ENCODE results near the gene LHFPL3. TPM values are rescaled to one million over a fixed set of nuclear protein-coding genes. Genes with fewer than 3 reads are reported as not detected.

The LHFPL3 gene
- total RNA-seq, 1 experiment from 2014 or later = 0.83 TPM

DNA sequence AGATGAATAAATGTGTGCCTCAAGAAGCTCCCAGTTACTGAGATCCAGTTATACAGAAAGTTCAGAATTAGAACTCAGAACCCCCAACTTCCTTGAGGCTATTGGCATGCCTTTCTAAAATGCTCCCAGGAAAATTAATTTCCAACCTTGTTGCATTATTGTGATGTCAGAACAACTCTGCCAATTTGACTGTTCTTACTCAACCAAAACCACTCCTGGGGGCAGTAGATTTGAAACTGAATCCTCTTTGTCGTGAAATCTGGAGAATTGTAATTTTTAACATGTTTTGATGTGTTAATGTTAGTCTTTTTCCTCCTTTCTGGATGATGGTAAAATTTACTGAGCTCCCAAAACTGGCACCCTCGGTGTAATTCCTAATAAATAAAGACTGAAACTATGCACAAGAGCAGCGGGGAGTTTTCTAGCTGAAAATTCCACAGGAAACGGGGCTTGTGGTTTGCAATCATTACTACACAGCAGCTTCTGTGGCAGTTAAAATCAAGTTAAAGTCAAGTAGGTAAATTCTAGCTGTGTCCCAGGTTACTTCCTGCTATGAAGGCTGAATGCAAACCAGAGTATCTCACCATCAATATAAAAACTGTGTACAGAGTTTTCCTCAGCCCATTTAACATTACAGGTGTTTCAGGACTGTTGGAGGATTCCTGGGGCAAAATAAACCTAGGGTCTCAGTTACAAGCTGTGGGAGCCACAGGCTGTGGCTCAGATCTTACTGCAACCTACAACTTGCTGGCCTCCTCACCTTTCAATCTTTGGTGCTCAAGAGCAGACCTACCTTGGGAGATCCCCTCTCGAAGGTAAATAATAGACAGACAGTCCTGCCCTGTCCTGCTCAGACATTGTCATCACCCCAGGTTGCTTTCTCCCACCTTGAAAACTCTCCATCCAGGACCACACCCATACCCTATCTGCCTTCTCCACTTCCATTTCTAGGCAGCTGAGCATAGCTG is 529.3 kb downstream of the LHFPL3 start (continued):
- TF ChIP-seq AFF4 (CRISPR knock-in tag; IDR thresholded peaks at IDR 0.05; ENCODE audit: borderline replicate concordance) = no peak
- no peak for TF ChIP-seq FOXJ3 (CRISPR knock-in tag; IDR thresholded peaks at IDR 0.05; ENCODE audit: borderline replicate concordance)
- no peak for TF ChIP-seq SMAD4 (CRISPR knock-in tag; IDR thresholded peaks at IDR 0.05)

DNA sequence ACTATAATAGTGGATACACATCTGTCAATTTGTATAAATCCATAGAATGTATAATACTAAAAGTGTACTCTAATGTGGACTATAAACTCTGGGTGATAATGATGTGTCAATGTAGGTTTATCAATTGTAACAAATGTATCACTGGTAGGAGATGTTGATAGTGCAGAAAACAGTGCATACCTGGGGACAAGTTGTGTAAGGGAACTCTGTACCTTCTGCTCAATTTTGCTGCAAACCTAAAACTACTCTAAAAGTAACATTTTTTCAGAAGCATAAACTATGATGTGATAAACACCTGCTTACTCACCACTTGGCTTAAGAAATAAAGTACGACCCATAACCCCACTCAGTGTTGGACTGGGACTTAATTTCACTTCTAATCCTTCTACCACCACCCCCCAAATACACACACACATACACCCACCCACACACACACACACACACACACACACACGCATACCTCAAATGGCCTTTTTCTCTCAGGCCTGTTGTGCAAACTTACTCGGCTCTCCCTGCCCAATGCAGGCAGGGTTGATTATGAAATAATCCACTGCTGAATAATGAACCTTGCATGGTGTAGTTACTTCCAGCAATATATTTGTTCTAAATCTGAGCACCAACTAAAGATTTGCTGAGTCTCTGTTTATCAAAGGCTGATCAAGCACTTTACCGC is 531.5 kb downstream of the LHFPL3 start:
- POLR2A ChIA-PET = no interaction called here
- peaks cover 47% of the 10 kb centered on the region for H3K27me3 Mint-ChIP-seq (ENCODE audit: low read depth)
- peaks cover 20% of the 10 kb centered on the region for H3K9me3 Mint-ChIP-seq
- TF ChIP-seq MXD4 (CRISPR knock-in tag; IDR thresholded peaks at IDR 0.05; ENCODE audit: borderline replicate concordance) (no peak), ZNF512 (CRISPR knock-in tag; IDR thresholded peaks at IDR 0.05; ENCODE audit: borderline replicate concordance) (no peak), OVOL2 (CRISPR knock-in tag; IDR thresholded peaks at IDR 0.05; ENCODE audit: borderline replicate concordance) (no peak), HMGA2 (CRISPR knock-in tag; IDR thresholded peaks at IDR 0.05) (no peak), FOXP1 (CRISPR knock-in tag; IDR thresholded peaks at IDR 0.05; ENCODE audit: borderline replicate concordance) (no peak), ETV6 (CRISPR knock-in tag; IDR thresholded peaks at IDR 0.05) (no peak), ZNF416 (CRISPR knock-in tag; IDR thresholded peaks at IDR 0.05) (no peak), USF1 (CRISPR knock-in tag; IDR thresholded peaks at IDR 0.05) (no peak), ZNF423 (CRISPR knock-in tag; IDR thresholded peaks at IDR 0.05) (no peak), JAZF1 (CRISPR knock-in tag; IDR thresholded peaks at IDR 0.05) (no peak), FOXP4 (CRISPR knock-in tag; IDR thresholded peaks at IDR 0.05) (no peak), ZNF121 (CRISPR knock-in tag; IDR thresholded peaks at IDR 0.05) (no peak)
- TF ChIP-seq, protein P1, sequence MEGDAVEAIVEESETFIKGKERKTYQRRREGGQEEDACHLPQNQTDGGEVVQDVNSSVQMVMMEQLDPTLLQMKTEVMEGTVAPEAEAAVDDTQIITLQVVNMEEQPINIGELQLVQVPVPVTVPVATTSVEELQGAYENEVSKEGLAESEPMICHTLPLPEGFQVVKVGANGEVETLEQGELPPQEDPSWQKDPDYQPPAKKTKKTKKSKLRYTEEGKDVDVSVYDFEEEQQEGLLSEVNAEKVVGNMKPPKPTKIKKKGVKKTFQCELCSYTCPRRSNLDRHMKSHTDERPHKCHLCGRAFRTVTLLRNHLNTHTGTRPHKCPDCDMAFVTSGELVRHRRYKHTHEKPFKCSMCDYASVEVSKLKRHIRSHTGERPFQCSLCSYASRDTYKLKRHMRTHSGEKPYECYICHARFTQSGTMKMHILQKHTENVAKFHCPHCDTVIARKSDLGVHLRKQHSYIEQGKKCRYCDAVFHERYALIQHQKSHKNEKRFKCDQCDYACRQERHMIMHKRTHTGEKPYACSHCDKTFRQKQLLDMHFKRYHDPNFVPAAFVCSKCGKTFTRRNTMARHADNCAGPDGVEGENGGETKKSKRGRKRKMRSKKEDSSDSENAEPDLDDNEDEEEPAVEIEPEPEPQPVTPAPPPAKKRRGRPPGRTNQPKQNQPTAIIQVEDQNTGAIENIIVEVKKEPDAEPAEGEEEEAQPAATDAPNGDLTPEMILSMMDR (IDR thresholded peaks at IDR 0.05) = no peak
- H3K4me1 Mint-ChIP-seq = no peaks in the 10 kb centered on the region
- H3K4me3 Mint-ChIP-seq = no peak overlapping the region
- CTCF ChIA-PET = interaction anchor here (3.4 kb wide), 1 partner anchor 11 kb away, joined by 24 read pairs; no protein-coding TSS in a partner anchor
- no peak for DNase-seq (ENCODE audit: low spot score)
- no peak for ATAC-seq
- H3K27ac Mint-ChIP-seq = no peak overlapping the region
- peaks cover 6% of the 10 kb centered on the region for H3K36me3 Mint-ChIP-seq

Data from WTC11 (cell line).